Measurements from ENCODE around the gene TAGLN3. TPM values are rescaled to one million over a fixed set of nuclear protein-coding genes. Genes with fewer than 3 reads are reported as not detected.

TAGLN3 gene
- total and polyA plus RNA-seq, 2 experiments from 2014 or later: 0.61 TPM; not detected in 1

DNA sequence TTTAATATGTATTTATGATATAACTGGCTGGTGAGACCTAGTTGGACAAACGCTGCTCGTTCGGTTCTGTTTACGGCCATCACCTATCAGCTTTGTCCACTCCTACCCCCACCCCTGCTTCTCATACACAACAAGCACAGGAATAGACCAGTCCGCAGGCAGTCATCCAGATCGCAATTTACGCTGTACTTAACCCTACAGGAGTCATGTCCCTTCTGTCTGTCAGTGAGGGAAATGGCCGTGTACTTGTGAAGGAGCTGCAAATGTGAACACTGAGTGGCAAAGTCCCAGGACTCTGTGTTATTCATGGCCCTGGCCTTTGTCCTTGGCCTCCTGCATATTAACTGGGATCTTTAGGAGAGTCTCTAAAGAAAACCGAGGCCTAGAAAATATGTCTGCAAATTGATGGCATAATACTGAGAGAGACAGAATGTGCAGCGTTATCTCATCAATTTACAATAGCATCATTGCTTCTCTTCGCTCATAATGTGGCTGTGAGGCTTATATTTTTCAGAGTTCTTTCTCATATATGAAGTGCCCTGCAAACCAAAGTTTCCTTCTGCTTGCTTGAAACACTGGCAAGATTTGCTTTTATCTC, 27.1 kb upstream of the TAGLN3 start:
- H3K9me3 ChIP-seq (ENCODE audit: low read depth): no peaks in the 10 kb centered on the region
- no peaks in the 10 kb centered on the region for H4K20me1 ChIP-seq (ENCODE audit: insufficient read depth)
- H3K27ac ChIP-seq: no peak overlapping the region
- no peak overlapping the region for H3K4me2 ChIP-seq (ENCODE audit: unreplicated experiment)
- no peak for TF ChIP-seq EZH2 (IDR thresholded peaks at IDR 0.05; ENCODE audit: insufficient read depth, poor library complexity, severe bottlenecking)
- no peak for TF ChIP-seq EZH2phosphoT487 (IDR thresholded peaks at IDR 0.05; ENCODE audit: insufficient read depth, low read depth)
- no peaks in the 10 kb centered on the region for H3K27me3 ChIP-seq (replicated peaks; ENCODE audit: insufficient read depth)
- peaks cover 77% of the 10 kb centered on the region for H3K36me3 ChIP-seq (ENCODE audit: low read depth)
- H3K9me2 ChIP-seq (ENCODE audit: insufficient read depth): no peaks in the 10 kb centered on the region
- in situ Hi-C loops (cut with MboI): no loop called here
- 92 to 95% methylated on average over 11 of the region's 11 CpGs for WGBS, 2 experiments (ENCODE audit: low coverage in 1 of 2, low lambda C conversion rate in 2 of 2, missing lambda C conversion rate in 2 of 2)
- peaks cover 52% of the 10 kb centered on the region; the same call in 1 of the 2 replicates for H3F3A ChIP-seq (ENCODE audit: insufficient read depth)
- H3K9ac ChIP-seq: no peak overlapping the region
- DNase-seq: no peak
- no peak overlapping the region for H3K4me3 ChIP-seq
- H3K4me1 ChIP-seq (ENCODE audit: insufficient read depth): peaks cover 22% of the 10 kb centered on the region
- H2AFZ ChIP-seq: no peak overlapping the region
- 0 out of 2 replicates have a peak, but pooled peaks cover 4% of the 10 kb centered on the region for H3K79me2 ChIP-seq (ENCODE audit: insufficient read depth)

- peaks cover 56% of the 10 kb centered on the region for H3F3A ChIP-seq (ENCODE audit: insufficient read depth)
- H3K9me3 ChIP-seq (ENCODE audit: low read depth): no peaks in the 10 kb centered on the region
- no peak overlapping the region for H3K27ac ChIP-seq
- TF ChIP-seq EZH2phosphoT487 (IDR thresholded peaks at IDR 0.05; ENCODE audit: insufficient read depth, low read depth): no peak
- TF ChIP-seq EZH2 (IDR thresholded peaks at IDR 0.05; ENCODE audit: insufficient read depth, poor library complexity, severe bottlenecking): no peak
- peaks cover 11% of the 10 kb centered on the region for H3K4me1 ChIP-seq (ENCODE audit: insufficient read depth)
- DNase-seq: no peak
- WGBS, 2 experiments (ENCODE audit: low coverage in 1 of 2, low lambda C conversion rate in 2 of 2, missing lambda C conversion rate in 2 of 2): 51 to 53% methylated on average over 3 of the region's 3 CpGs
- H3K4me3 ChIP-seq: no peak overlapping the region
- in situ Hi-C loops (cut with MboI): no loop called here
- H4K20me1 ChIP-seq (ENCODE audit: insufficient read depth): no peaks in the 10 kb centered on the region
- H3K36me3 ChIP-seq (ENCODE audit: low read depth): peaks cover 68% of the 10 kb centered on the region
- no peak overlapping the region for H2AFZ ChIP-seq
- H3K9me2 ChIP-seq (ENCODE audit: insufficient read depth): no peaks in the 10 kb centered on the region
- no peak overlapping the region for H3K9ac ChIP-seq
- no peaks in the 10 kb centered on the region for H3K79me2 ChIP-seq (ENCODE audit: insufficient read depth)
- no peak overlapping the region for H3K4me2 ChIP-seq (ENCODE audit: unreplicated experiment)
- no peaks in the 10 kb centered on the region for H3K27me3 ChIP-seq (replicated peaks; ENCODE audit: insufficient read depth)
Measured at GRCh38 chr3:111972891-111973290, 25.8 kb upstream of the TAGLN3 start.

GRCh38 chr3:111975131-111975530, 23.6 kb upstream of the TAGLN3 start:
- no peaks in the 10 kb centered on the region for H4K20me1 ChIP-seq (ENCODE audit: insufficient read depth)
- no peaks in the 10 kb centered on the region for H3K27me3 ChIP-seq (replicated peaks; ENCODE audit: insufficient read depth)
- H3K4me1 ChIP-seq (ENCODE audit: insufficient read depth): peaks cover 4% of the 10 kb centered on the region; the same call in 1 of the 2 replicates
- WGBS, 2 experiments (ENCODE audit: low coverage in 1 of 2, low lambda C conversion rate in 2 of 2, missing lambda C conversion rate in 2 of 2): 66 to 73% methylated on average over 2 of the region's 2 CpGs
- H3K79me2 ChIP-seq (ENCODE audit: insufficient read depth): peaks cover 12% of the 10 kb centered on the region
- DNase-seq: no peak
- H3K4me3 ChIP-seq: no peak overlapping the region
- TF ChIP-seq EZH2 (IDR thresholded peaks at IDR 0.05; ENCODE audit: insufficient read depth, poor library complexity, severe bottlenecking) (no peak), EZH2phosphoT487 (IDR thresholded peaks at IDR 0.05; ENCODE audit: insufficient read depth, low read depth) (no peak)
- no peaks in the 10 kb centered on the region for H3K9me2 ChIP-seq (ENCODE audit: insufficient read depth)
- in situ Hi-C loops (cut with MboI): no loop called here
- H3F3A ChIP-seq (ENCODE audit: insufficient read depth): peaks cover 46% of the 10 kb centered on the region
- H3K4me2 ChIP-seq (ENCODE audit: unreplicated experiment): no peak overlapping the region
- no peak overlapping the region for H3K9ac ChIP-seq
- H3K9me3 ChIP-seq (ENCODE audit: low read depth): no peaks in the 10 kb centered on the region
- H2AFZ ChIP-seq: no peak overlapping the region
- H3K36me3 ChIP-seq (ENCODE audit: low read depth): peaks cover 49% of the 10 kb centered on the region
- H3K27ac ChIP-seq: no peak overlapping the region

GRCh38 chr3:111976254-111976653, 22.5 kb upstream of the TAGLN3 start:
- Histone ChIP-seq H3K79me2 (ENCODE audit: insufficient read depth) (peaks cover 23% of the 10 kb centered on the region), H3K4me2 (ENCODE audit: unreplicated experiment) (no peak overlapping the region), H3K4me3 (no peak overlapping the region), H3K36me3 (ENCODE audit: low read depth) (peaks cover 37% of the 10 kb centered on the region), H2AFZ (no peak overlapping the region), H3K4me1 (ENCODE audit: insufficient read depth) (peaks cover 9% of the 10 kb centered on the region; the same call in 1 of the 2 replicates), H3K27ac (no peak overlapping the region), H4K20me1 (ENCODE audit: insufficient read depth) (no peaks in the 10 kb centered on the region), H3K9me2 (ENCODE audit: insufficient read depth) (no peaks in the 10 kb centered on the region), H3K27me3 (replicated peaks; ENCODE audit: insufficient read depth) (no peaks in the 10 kb centered on the region), H3F3A (ENCODE audit: insufficient read depth) (peaks cover 46% of the 10 kb centered on the region), H3K9me3 (ENCODE audit: low read depth) (no peaks in the 10 kb centered on the region), H3K9ac (no peak overlapping the region)
- in situ Hi-C loops (cut with MboI): no loop called here
- WGBS, 2 experiments (ENCODE audit: low coverage in 1 of 2, low lambda C conversion rate in 2 of 2, missing lambda C conversion rate in 2 of 2): 54 to 59% methylated on average over 2 of the region's 2 CpGs
- TF ChIP-seq EZH2phosphoT487 (IDR thresholded peaks at IDR 0.05; ENCODE audit: insufficient read depth, low read depth) (no peak), EZH2 (IDR thresholded peaks at IDR 0.05; ENCODE audit: insufficient read depth, poor library complexity, severe bottlenecking) (no peak)
- DNase-seq: no peak
